Astrocyte of the spinal cord (primary cell): ENCODE data around the gene RAB38.

Experiments
- DNase-seq: peaks from one replicate; pipeline ENCODE4 v3.0.0; 2011; ENCODE audit warnings: low read depth, low spot score
- H3K4me3 ChIP-seq: 2 replicates; pipeline ENCODE4 v1.5.1; 2011; ENCODE audit warnings: low read depth, mild to moderate bottlenecking, low read length, moderate library complexity
- in situ Hi-C: cut with HindIII; loops from 2 replicates; pipeline ENCODE4 v1.10.0; 2017; ENCODE audit warnings: low sequenced_read_pairs
- TF ChIP-seq, protein P1 (sequence below): IDR thresholded peaks from 2 replicates; pipeline ENCODE4 v1.5.1; 2012; ENCODE audit warnings: low read depth, mild to moderate bottlenecking, low read length, inconsistent platforms

Gene RAB38

DNA sequence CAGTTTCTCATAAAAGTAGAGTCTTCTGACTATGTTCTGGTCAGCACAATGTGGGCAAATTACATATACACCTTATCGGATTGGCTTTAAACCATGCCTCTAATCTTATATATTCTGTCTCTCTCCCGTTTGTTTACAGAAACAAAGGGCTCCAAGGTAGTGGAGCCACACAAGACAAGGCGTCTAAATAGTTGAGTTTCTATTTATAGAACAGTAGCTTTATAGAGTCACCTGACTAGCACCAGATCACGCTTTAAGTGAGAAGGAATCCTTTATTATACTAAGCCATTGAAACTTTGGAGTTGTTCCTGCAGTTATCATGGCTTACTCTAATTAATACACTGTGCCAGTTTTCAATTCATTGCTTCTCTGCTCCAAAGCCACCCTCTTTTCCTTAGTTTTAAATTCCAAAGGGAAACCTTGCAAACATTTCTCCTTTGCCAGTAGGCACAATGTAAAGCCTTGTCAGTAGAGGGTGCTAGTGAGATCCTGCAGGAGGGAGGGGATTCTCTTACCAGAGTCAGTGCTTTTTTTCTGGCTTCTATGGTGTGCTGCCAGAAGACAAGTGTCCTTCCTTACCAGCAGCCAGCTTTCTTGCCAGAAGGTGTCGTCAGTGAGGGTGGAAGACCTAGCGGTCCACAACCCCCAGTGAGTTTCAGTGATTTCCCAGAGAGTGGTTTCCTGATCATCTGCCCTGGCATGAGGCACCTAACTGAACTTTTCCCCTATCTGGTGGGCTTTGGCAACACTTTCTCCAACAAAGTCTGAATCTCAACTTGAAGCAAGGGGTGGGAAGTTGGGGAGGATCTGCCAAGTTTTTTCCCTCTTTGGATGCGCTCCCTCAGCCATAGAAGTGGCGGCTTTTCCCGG, 71.7 kb downstream of the RAB38 start:
- TF ChIP-seq, protein P1, sequence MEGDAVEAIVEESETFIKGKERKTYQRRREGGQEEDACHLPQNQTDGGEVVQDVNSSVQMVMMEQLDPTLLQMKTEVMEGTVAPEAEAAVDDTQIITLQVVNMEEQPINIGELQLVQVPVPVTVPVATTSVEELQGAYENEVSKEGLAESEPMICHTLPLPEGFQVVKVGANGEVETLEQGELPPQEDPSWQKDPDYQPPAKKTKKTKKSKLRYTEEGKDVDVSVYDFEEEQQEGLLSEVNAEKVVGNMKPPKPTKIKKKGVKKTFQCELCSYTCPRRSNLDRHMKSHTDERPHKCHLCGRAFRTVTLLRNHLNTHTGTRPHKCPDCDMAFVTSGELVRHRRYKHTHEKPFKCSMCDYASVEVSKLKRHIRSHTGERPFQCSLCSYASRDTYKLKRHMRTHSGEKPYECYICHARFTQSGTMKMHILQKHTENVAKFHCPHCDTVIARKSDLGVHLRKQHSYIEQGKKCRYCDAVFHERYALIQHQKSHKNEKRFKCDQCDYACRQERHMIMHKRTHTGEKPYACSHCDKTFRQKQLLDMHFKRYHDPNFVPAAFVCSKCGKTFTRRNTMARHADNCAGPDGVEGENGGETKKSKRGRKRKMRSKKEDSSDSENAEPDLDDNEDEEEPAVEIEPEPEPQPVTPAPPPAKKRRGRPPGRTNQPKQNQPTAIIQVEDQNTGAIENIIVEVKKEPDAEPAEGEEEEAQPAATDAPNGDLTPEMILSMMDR, result peak; percentile 72
- in situ Hi-C loops, result no loop called here
- H3K4me3 ChIP-seq, result no peak overlapping the region
- peak; percentile 44 for DNase-seq

DNA sequence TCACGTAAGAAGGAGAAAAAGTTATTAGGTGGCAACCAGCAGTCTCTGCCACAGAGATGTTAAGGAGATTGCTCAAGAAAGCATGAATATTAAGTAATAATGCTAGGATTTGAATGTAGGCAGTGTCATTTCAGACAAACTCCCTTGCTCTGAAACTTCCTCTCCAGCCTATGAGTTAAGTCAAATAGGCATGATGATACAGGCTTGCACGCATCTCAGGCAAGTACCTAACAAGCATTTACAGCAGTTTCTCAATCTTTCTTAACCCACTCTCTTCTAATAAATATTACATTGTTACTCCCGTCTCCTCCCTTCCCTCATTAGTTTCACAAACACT, 72.7 kb downstream of the RAB38 start:
- DNase-seq, result no peak
- TF ChIP-seq, protein P1, result no peak
- in situ Hi-C loops, result no loop called here
- H3K4me3 ChIP-seq, result no peak overlapping the region

DNA sequence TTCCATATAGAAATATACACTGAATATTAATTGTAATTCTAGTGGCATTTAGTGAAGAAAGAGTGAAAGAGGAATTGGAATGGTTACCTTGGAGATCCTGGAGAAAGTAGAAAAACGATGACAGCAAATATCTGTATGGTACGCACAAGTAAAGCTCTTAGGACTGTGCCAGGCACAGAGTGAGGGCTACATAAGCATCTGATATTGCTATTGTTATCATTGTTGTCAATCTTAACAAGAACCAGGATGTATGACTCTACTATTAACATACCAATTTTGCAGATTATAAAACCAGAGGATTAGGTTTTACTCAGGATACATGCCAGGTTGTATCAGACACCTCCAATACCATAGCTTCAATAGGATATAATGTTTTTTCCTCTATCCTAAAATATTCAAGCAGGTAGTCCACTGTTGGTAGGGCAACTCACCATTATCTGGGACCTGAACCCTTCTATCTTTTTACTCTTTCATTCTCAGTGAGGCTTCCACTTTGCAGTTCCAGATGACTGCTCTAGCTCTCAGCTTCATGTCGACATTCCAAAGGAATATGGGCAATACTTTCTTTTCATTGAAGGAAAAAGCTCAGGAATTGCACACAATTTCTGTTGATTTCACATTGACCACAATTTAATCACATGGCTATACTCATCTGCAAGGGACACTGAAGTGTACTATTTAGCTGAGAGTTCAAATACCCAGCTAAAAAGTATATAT, 73.2 kb downstream of the RAB38 start:
- in situ Hi-C loops, result no loop called here

DNA sequence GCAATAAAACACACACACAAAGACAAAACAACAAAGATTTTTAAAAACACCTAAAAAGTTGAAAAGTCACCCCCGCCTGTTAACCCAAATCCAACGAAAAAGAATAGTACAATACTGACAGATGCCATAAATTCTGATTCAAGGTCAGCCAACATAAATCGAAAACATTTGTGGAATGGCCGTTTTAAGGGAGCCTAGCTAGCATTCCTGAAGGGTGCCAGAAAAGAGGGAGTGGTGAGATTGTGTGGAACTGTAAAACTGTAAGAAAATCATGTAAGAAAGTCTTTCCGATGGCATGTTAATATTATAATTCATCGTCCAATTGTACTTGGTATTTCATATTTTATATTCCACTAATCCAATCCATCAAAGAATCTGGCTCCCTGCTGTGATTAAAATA, 75.1 kb downstream of the RAB38 start:
- no peak overlapping the region for H3K4me3 ChIP-seq
- TF ChIP-seq, protein P1, result no peak
- no peak for DNase-seq
- in situ Hi-C loops, result no loop called here

More for the DNA sequence above, 73.2 kb downstream of the RAB38 start:
- no peak overlapping the region for H3K4me3 ChIP-seq
- no peak for DNase-seq
- TF ChIP-seq, protein P1, result no peak

DNA sequence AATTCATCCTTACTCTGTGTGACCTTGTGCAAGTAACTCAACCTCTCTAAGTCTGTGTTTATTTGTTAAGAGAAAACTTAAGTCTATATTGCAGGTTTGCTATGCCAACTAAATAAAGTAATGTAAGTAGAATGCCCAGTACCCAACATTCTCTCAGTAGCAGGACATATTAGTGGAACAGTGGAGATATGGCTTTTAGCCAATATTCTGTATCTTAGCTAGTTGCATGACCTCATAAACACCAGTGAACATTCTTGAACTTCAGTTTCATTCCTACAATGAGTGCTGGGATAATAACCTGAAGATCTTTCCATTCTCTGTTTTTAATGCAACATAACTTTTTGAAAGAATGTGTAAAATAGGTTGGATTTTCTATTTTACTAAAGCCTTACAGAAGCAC, 77.0 kb downstream of the RAB38 start:
- DNase-seq, result no peak
- TF ChIP-seq, protein P1, result no peak
- no peak overlapping the region for H3K4me3 ChIP-seq
- in situ Hi-C loops, result no loop called here

DNA sequence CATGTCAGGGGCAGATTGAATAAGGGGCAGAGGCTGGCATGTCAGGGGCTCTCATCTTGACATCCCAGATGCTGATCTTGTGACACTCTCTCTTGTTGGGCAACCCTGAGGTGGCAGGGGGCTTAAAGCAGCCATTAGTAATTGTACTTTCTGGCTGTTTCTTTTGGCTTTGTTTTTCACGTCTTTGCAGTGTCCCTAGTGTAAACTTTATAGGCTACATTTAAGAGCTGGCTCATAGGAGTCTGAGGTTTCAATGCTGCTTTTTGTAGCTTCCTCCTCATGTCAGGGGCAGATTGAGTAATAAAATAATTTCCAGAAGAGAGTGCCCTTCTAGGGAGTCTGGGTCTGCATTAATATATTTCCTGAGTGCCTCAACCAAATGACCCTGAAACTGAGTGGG, 86.1 kb downstream of the RAB38 start:
- TF ChIP-seq, protein P1, result no peak
- no peak overlapping the region for H3K4me3 ChIP-seq
- DNase-seq, result no peak
- in situ Hi-C loops, result no loop called here
